OCI-LY7 (cell line): ENCODE results near the gene UHRF1. TPM values are rescaled to one million over a fixed set of nuclear protein-coding genes. Genes with fewer than 3 reads are reported as not detected.

Source experiments
- BruUV-seq: library from RNA; stranded (reverse); fragments of 400-500 nt; replicated peaks from 2 replicates; lab custom pipeline; 2021; lab: Mats Ljungman, UMichigan
- CTCF ChIA-PET: fragments of 300-600 bp; sonication (Branson Sonifier 250); formaldehyde crosslinking; loops from one replicate; lab custom pipeline; 2022; ENCODE audit warnings: antibody characterized with exemption; ENCODE audit not compliant: unreplicated experiment; lab: Charles Lee
- POLR2A ChIA-PET: fragments of 300-600 bp; sonication (Branson Sonifier 250); formaldehyde crosslinking; loops from one replicate; lab custom pipeline; 2022; ENCODE audit warnings: antibody characterized with exemption; lab: Charles Lee
- DNase-seq: peaks from one replicate; pipeline ENCODE4 v3.0.0-alpha.2; 2015; ENCODE audit warnings: low spot score
- H2AFZ ChIP-seq: fragments of 200-600 bp; sonication (generic), shearing (Covaris generic); 2 replicates; pipeline ENCODE4 v1.6.1; 2014; ENCODE audit warnings: mild to moderate bottlenecking, antibody characterized with exemption, low read length, moderate library complexity
- H3K27ac ChIP-seq: fragments of 200-600 bp; sonication (generic); 2 replicates; pipeline ENCODE4 v1.5.1; 2014; ENCODE audit warnings: mixed run types, low read depth, mild to moderate bottlenecking, moderate library complexity, low read length, inconsistent platforms; ENCODE audit not compliant: poor library complexity, severe bottlenecking
- H3K36me3 ChIP-seq: fragments of 200-600 bp; sonication (generic); 2 replicates; pipeline ENCODE4 v1.6.1; 2014; ENCODE audit warnings: mild to moderate bottlenecking, antibody characterized with exemption, low read length, moderate library complexity, mixed read lengths; ENCODE audit not compliant: insufficient read depth
- H3K4me1 ChIP-seq: fragments of 200-600 bp; sonication (generic); 2 replicates; pipeline ENCODE4 v1.5.1; 2014; ENCODE audit warnings: mild to moderate bottlenecking, low read length; ENCODE audit not compliant: insufficient read depth, poor library complexity, severe bottlenecking
- H3K4me2 ChIP-seq: fragments of 200-600 bp; sonication (generic); 2 replicates; pipeline ENCODE4 v1.6.1; 2014; ENCODE audit warnings: mild to moderate bottlenecking, low read length
- H3K4me3 ChIP-seq: fragments of 200-600 bp; sonication (generic); 2 replicates; pipeline ENCODE4 v1.5.1; 2014; ENCODE audit warnings: mild to moderate bottlenecking, low read depth, low read length; ENCODE audit not compliant: poor library complexity, severe bottlenecking
- H3K79me2 ChIP-seq: fragments of 200-600 bp; sonication (generic); 2 replicates; pipeline ENCODE4 v1.6.1; 2016; ENCODE audit warnings: low read depth, mild to moderate bottlenecking, low read length, moderate library complexity, mixed read lengths; ENCODE audit not compliant: insufficient read depth
- H3K9me2 ChIP-seq: fragments of 200-600 bp; sonication (generic); 2 replicates; pipeline ENCODE4 v1.6.1; 2016; ENCODE audit warnings: mild to moderate bottlenecking, low read length, mixed read lengths; ENCODE audit not compliant: insufficient read depth
- H3K9me3 ChIP-seq: fragments of 200-600 bp; sonication (generic); 2 replicates; pipeline ENCODE4 v1.6.1; 2014; ENCODE audit warnings: mild to moderate bottlenecking, mixed run types, low read length, mixed read lengths
- H4K20me1 ChIP-seq: fragments of 200-600 bp; sonication (generic); 2 replicates; pipeline ENCODE4 v1.6.1; 2014; ENCODE audit warnings: mild to moderate bottlenecking, antibody characterized with exemption, low read length, moderate library complexity, mixed read lengths; ENCODE audit not compliant: insufficient read depth
- CTCF ChIP-seq: fragments of 200-600 bp; sonication (generic); conservative IDR thresholded peaks from 2 replicates; pipeline ENCODE4 v1.5.1; 2014; ENCODE audit warnings: mild to moderate bottlenecking, antibody characterized with exemption, low read length, moderate library complexity, mixed read lengths
- EZH2phosphoT487 ChIP-seq: fragments of 200-600 bp; sonication (generic); IDR thresholded peaks from 2 replicates; pipeline ENCODE4 v1.6.1; 2018; ENCODE audit warnings: low read depth, borderline replicate concordance, mild to moderate bottlenecking, mixed run types, antibody characterized with exemption, low read length, moderate library complexity, mixed read lengths
- intact Hi-C: fragments of 100-400 bp; cut with micrococcal nuclease; formaldehyde crosslinking; loops from one replicate; pipeline ENCODE4 v1.10.0; 2022; ENCODE audit not compliant: unreplicated experiment
- total RNA-seq, 2 experiments: library from RNA; depleted of rRNA in 1 of 2; stranded (reverse); fragments of >200 nt in 1 of 2; shearing (Covaris generic) in 1 of 2; gene quantifications; 2 replicates each; pipeline ENCODE4 v1.2.3, GENCODE V29; 2014 to 2022

The UHRF1 gene
- total RNA-seq, 2 experiments from 2014 or later, result 141 to 186 TPM

GRCh38 chr19:4923276-4923747, 14.0 kb downstream of the UHRF1 start:
- peaks cover 100% of the 10 kb centered on the region for H3K79me2 ChIP-seq
- no TSS peak for BruUV-seq

GRCh38 chr19:4929186-4929585, 19.9 kb downstream of the UHRF1 start:
- BruUV-seq, result no TSS peak
- ChIA-PET CTCF (no interaction called here), POLR2A (no interaction called here)
- no peaks in the 10 kb centered on the region for H3K4me1 ChIP-seq
- H3K4me3 ChIP-seq, result no peak overlapping the region
- no peak overlapping the region for H3K4me2 ChIP-seq
- H3K27ac ChIP-seq, result no peak overlapping the region
- no peaks in the 10 kb centered on the region for H3K9me3 ChIP-seq
- H2AFZ ChIP-seq, result no peak overlapping the region
- intact Hi-C loops, result no loop called here
- peaks cover 98% of the 10 kb centered on the region for H3K36me3 ChIP-seq
- no peak for DNase-seq
- no peak for TF ChIP-seq EZH2phosphoT487
- no peak for TF ChIP-seq CTCF
- H4K20me1 ChIP-seq, result peaks cover 19% of the 10 kb centered on the region
- peaks cover 51% of the 10 kb centered on the region for H3K79me2 ChIP-seq
- H3K9me2 ChIP-seq, result no peaks in the 10 kb centered on the region

More at GRCh38 chr19:4923276-4923747, 14.0 kb downstream of the UHRF1 start:
- ChIA-PET CTCF (no interaction called here), POLR2A (no interaction called here)
- Histone ChIP-seq H3K4me2 (no peak overlapping the region), H3K9me3 (no peaks in the 10 kb centered on the region), H3K36me3 (peaks cover 98% of the 10 kb centered on the region), H3K4me3 (no peak overlapping the region), H3K4me1 (no peaks in the 10 kb centered on the region), H4K20me1 (peaks cover 14% of the 10 kb centered on the region), H3K9me2 (no peaks in the 10 kb centered on the region), H3K27ac (no peak overlapping the region), H2AFZ (no peak overlapping the region)
- intact Hi-C loops, result no loop called here
- no peak for DNase-seq
- no peak for TF ChIP-seq EZH2phosphoT487
- TF ChIP-seq CTCF, result no peak

- CTCF ChIA-PET, result no interaction called here
- intact Hi-C loops, result no loop called here
- TF ChIP-seq CTCF, result no peak
- TF ChIP-seq EZH2phosphoT487, result no peak
- Histone ChIP-seq H2AFZ (no peak overlapping the region), H4K20me1 (peaks cover 12% of the 10 kb centered on the region), H3K9me3 (no peaks in the 10 kb centered on the region), H3K4me1 (no peaks in the 10 kb centered on the region), H3K79me2 (peaks cover 39% of the 10 kb centered on the region), H3K4me2 (no peak overlapping the region), H3K27ac (no peak overlapping the region), H3K36me3 (peaks cover 98% of the 10 kb centered on the region), H3K9me2 (no peaks in the 10 kb centered on the region), H3K4me3 (no peak overlapping the region)
- POLR2A ChIA-PET, result no interaction called here
- BruUV-seq, result no TSS peak
- DNase-seq, result no peak
Observed at GRCh38 chr19:4930664-4931063, 21.4 kb downstream of the UHRF1 start.
